HepG2 (cell line): ENCODE data around the gene UBE2R2. TPM values are rescaled to one million over a fixed set of nuclear protein-coding genes. Genes with fewer than 3 reads are reported as not detected.
A peak's percentile ranks its signal among the peaks of the same experiment; 100 is the strongest.

Source experiments
- ATAC-seq: fragments of 200-7000 bp; cut with Tn5 transposase; 3 replicates; pipeline ENCODE4 v1.9.1; 2020; ENCODE audit warnings: mild to moderate bottlenecking, moderate library complexity
- BruUV-seq: library from RNA; stranded (reverse); fragments of 400-500 nt; replicated peaks from 2 replicates; lab custom pipeline; 2021; lab: Mats Ljungman, UMichigan
- CTCF ChIA-PET: fragments of 300-600 bp; formaldehyde crosslinking; extraction: SDS; loops from one replicate; lab custom pipeline; 2021; ENCODE audit warnings: low total read pairs, inconsistent platforms, low intra/inter-chr PET ratio; lab: Yijun Ruan, JAX
- POLR2A ChIA-PET: fragments of 350-600 bp; sonication (Branson Sonifier 250); formaldehyde crosslinking; loops from one replicate; lab custom pipeline; 2020; ENCODE audit warnings: antibody characterized with exemption, inconsistent platforms; lab: Yijun Ruan, JAX
- DNase-seq: peaks from one replicate; pipeline ENCODE4 v3.0.0-alpha.2; 2015; ENCODE audit warnings: low spot score
- FAIRE-seq: peaks from 3 replicates; lab custom pipeline; 2011; peaks lifted over from hg19 to GRCh38; lab: Jason Lieb, UNC
- H2AFZ ChIP-seq: one replicate; pipeline ENCODE4 v1.6.1; 2011; ENCODE audit warnings: low read length, inconsistent platforms
- H3K27ac ChIP-seq: fragments of 300-600 bp; 3 replicates; pipeline ENCODE4 v1.8.0; 2011; ENCODE audit warnings: mixed run types, mild to moderate bottlenecking, mixed read lengths, low read length, inconsistent platforms; ENCODE audit not compliant: insufficient read depth; ENCODE audit errors: extremely low read length
- H3K27me3 ChIP-seq, 2 experiments: fragments of 200-600 bp in 1 of 2; 2 replicates in 1 of 2; 3 replicates in 1 of 2; pipeline versions ENCODE4 v1.6.0 to v1.8.0; 2011; ENCODE audit warnings: low read length in 2 of 2, mild to moderate bottlenecking in 2 of 2, moderate library complexity in 2 of 2, inconsistent platforms in 1 of 2; ENCODE audit not compliant: insufficient read depth in 2 of 2, control insufficient read depth in 1 of 2
- H3K36me3 ChIP-seq, 2 experiments: fragments of 200-600 bp in 1 of 2; replicated peaks in 1 of 2; 2 replicates in 1 of 2; 3 replicates in 1 of 2; pipeline versions ENCODE4 v1.5.1 to v1.8.0; 2011; ENCODE audit warnings: low read length in 2 of 2, inconsistent platforms in 1 of 2; ENCODE audit not compliant: insufficient read depth in 2 of 2, control insufficient read depth in 1 of 2
- H3K4me1 ChIP-seq: 2 replicates; pipeline ENCODE4 v1.5.1; 2012; ENCODE audit warnings: low read length, inconsistent platforms; ENCODE audit not compliant: insufficient read depth
- H3K4me2 ChIP-seq: 2 replicates; pipeline ENCODE4 v1.6.0; 2011; ENCODE audit warnings: low read depth, low read length, inconsistent platforms
- H3K4me3 ChIP-seq, 3 experiments: fragments of 200-600 bp in 1 of 3; sonication (generic), shearing (Covaris generic) in 1 of 3; replicated peaks in 1 of 3; 2 replicates each; pipeline ENCODE4 v1.5.1; 2011 to 2016; ENCODE audit warnings: low read length in 3 of 3, inconsistent platforms in 2 of 3, low read depth in 2 of 3, mild to moderate bottlenecking in 2 of 3, control low read depth in 1 of 3, mixed read lengths in 1 of 3; ENCODE audit not compliant: insufficient read depth in 1 of 3
- H3K79me2 ChIP-seq: one replicate; pipeline ENCODE4 v1.6.1; 2011; ENCODE audit warnings: low read length, inconsistent platforms; ENCODE audit not compliant: insufficient read depth
- H3K9ac ChIP-seq: 2 replicates; pipeline ENCODE4 v1.6.0; 2011; ENCODE audit warnings: mild to moderate bottlenecking, low read depth, low read length, inconsistent platforms; ENCODE audit not compliant: insufficient read depth
- H3K9me3 ChIP-seq: 2 replicates; pipeline ENCODE4 v1.5.1; 2012; ENCODE audit warnings: mild to moderate bottlenecking, low read length
- H4K20me1 ChIP-seq: 2 replicates; pipeline ENCODE4 v1.6.0; 2011; ENCODE audit warnings: inconsistent platforms, mild to moderate bottlenecking, low read length, moderate library complexity; ENCODE audit not compliant: insufficient read depth
- BORCS8-MEF2B ChIP-seq: sonication (generic); formaldehyde crosslinking; IDR thresholded peaks from 2 replicates; pipeline ENCODE4 v1.8.0; 2022; ENCODE audit warnings: mild to moderate bottlenecking, missing genetic modification reagents
- FOXO1 ChIP-seq: sonication (generic); formaldehyde crosslinking; IDR thresholded peaks from 2 replicates; pipeline ENCODE4 v1.4.0; 2020; ENCODE audit warnings: missing genetic modification reagents
- MIER2 ChIP-seq: IDR thresholded peaks from 2 replicates; pipeline ENCODE4 v1.6.1; 2016; ENCODE audit warnings: missing biosample characterization, missing genetic modification reagents
- PAWR ChIP-seq: sonication (generic); formaldehyde crosslinking; IDR thresholded peaks from 2 replicates; pipeline ENCODE4 v1.4.0; 2020; ENCODE audit warnings: missing genetic modification reagents, mild to moderate bottlenecking, borderline replicate concordance
- REL ChIP-seq: sonication (generic); formaldehyde crosslinking; conservative IDR thresholded peaks from 2 replicates; pipeline ENCODE4 v1.8.0; 2022; ENCODE audit warnings: mild to moderate bottlenecking, missing genetic modification reagents, moderate library complexity
- SOX5 ChIP-seq: IDR thresholded peaks from 2 replicates; pipeline ENCODE4 v1.6.1; 2016; ENCODE audit warnings: borderline replicate concordance
- ZBTB38 ChIP-seq: sonication (generic); formaldehyde crosslinking; IDR thresholded peaks from 2 replicates; pipeline ENCODE4 v1.5.1; 2020; ENCODE audit warnings: mild to moderate bottlenecking, missing genetic modification reagents
- ZFYVE20 ChIP-seq: sonication (generic); formaldehyde crosslinking; IDR thresholded peaks from 2 replicates; pipeline ENCODE4 v1.8.0; 2023; ENCODE audit warnings: low read depth, mild to moderate bottlenecking, moderate library complexity, missing genetic modification reagents, borderline replicate concordance
- ZMYM3 ChIP-seq: sonication (generic); formaldehyde crosslinking; IDR thresholded peaks from 2 replicates; pipeline ENCODE4 v1.5.1; 2020; ENCODE audit warnings: mild to moderate bottlenecking, missing genetic modification reagents
- ZNF460 ChIP-seq: sonication (generic); formaldehyde crosslinking; IDR thresholded peaks from 2 replicates; pipeline ENCODE4 v1.5.1; 2020; ENCODE audit warnings: missing genetic modification reagents, mild to moderate bottlenecking, borderline replicate concordance
- ZNF614 ChIP-seq: IDR thresholded peaks from 2 replicates; pipeline ENCODE4 v1.6.1; 2018; ENCODE audit warnings: missing biosample characterization, missing genetic modification reagents, inconsistent platforms, borderline replicate concordance
- ZNF766 ChIP-seq: sonication (generic); formaldehyde crosslinking; IDR thresholded peaks from 2 replicates; pipeline ENCODE4 v1.5.0; 2020; ENCODE audit warnings: missing genetic modification reagents, borderline replicate concordance
- ZNF891 ChIP-seq: sonication (generic); formaldehyde crosslinking; IDR thresholded peaks from 2 replicates; pipeline ENCODE4 v1.5.0; 2020; ENCODE audit warnings: mild to moderate bottlenecking, missing genetic modification reagents
- WGBS: methylation state at CpG from one replicate; pipeline ENCODE4 v1.1.6; 2017; ENCODE audit warnings: low lambda C conversion rate; 5-methylcytosine and 5-hydroxymethylcytosine counted together
- in situ Hi-C: cut with HindIII; loops from 2 replicates; pipeline ENCODE4 v1.10.0; 2017; ENCODE audit warnings: low pct_unique_long_range_greater_than_20kb; ENCODE audit not compliant: extremely low pct_ligation_motif_present
- intact Hi-C: fragments of 100-400 bp; cut with micrococcal nuclease; formaldehyde crosslinking; loops from one replicate; pipeline ENCODE4 v1.10.0; 2022; ENCODE audit not compliant: unreplicated experiment
- polyA plus RNA-seq, 8 experiments: library from polyadenylated mRNA; depleted of rRNA in 3 of 8; stranded (reverse) in 7 of 8; unstranded in 1 of 8; fragments of >200 nt; fragmentation: Illumina TruSeq in 4 of 8; extraction: Trizol in 4 of 8; gene quantifications; 2 replicates each; pipeline versions ENCODE4 v1.2.1 to v1.2.3, GENCODE V29; 2011 to 2016; ENCODE audit warnings: low read depth in 4 of 8, missing spikeins in 1 of 8, mixed read lengths in 1 of 8; ENCODE audit not compliant: insufficient read depth in 1 of 8
- total RNA-seq, 5 experiments: library from RNA; depleted of rRNA; stranded (reverse); fragments of >200 nt; fragmentation: Illumina TruSeq; extraction: Trizol; gene quantifications; 2 replicates each; pipeline ENCODE4 v1.2.3, GENCODE V29; 2016; ENCODE audit warnings: low read depth in 1 of 5
- TF ChIP-seq, protein P1 (sequence below): sonication (generic); formaldehyde crosslinking; IDR thresholded peaks from 2 replicates; pipeline ENCODE4 v1.4.0; 2020; ENCODE audit warnings: missing genetic modification reagents

UBE2R2 gene
- total and polyA plus RNA-seq, 2 of the 13 experiments (the other 11 are each of a cell fraction or from before 2014, with no cell fraction given), result 14.8 to 20.9 TPM

DNA sequence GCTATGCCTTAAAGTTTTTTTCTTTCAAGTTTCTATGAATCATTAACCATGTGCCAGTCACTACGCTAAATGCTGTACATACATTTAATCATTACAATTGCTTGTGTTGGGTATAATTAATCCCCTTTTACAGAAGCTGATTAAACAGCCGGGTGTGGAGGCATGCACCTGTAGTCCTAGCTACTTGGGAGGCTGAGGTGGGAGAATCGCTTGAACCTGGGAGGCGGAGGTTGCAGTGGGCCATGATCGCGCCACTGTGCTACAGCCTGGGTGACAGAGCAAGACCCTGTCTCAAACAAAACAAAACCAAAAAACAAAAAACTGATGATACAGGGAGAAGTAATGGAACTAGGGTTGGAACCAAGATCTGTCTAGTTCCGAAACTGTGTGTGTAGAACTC lies 1.2 kb upstream of the UBE2R2 start:
- peak overlapping the region; percentile 92 for H3K9ac ChIP-seq

DNA sequence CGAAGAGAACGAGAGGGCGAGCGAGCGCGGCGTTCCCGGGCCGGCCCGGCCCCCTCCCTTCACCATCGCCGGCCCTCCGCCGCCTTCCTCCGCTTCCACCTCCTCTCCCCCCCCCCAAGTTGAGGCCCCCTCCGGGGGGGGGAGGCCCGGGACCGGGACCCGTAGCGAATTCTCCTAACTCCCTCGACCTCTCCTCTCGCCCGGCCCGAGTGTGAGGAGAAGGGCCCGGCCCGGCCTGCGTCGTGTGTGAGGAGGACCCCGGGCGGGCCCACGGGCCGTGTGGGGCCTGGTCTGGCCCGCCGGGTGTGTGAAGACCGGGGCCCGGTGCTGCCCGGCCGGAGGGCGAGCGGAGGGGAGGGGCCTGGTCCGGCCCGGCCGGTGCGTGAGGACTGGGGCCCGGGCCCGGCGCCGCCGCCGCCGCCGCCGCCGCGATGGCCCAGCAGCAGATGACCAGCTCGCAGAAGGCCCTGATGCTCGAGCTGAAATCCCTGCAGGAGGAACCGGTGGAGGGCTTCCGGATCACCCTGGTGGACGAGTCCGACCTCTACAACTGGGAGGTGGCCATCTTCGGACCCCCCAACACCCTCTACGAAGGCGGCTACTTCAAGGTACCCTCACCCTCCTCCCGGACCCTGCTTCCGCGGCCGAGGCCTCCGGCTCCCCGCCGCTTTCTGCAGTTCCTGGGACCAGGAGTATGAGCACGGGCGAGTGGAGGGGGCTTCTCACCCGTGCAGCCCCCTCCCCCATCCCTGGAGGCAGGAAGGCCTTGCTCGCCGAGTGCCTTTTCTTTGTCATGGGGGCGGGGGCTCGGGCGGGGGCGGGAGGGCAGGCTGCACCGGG lies 587 bp downstream of the UBE2R2 start:
- peaks cover 51% of the 10 kb centered on the region for H3K79me2 ChIP-seq
- no peak overlapping the region for H2AFZ ChIP-seq
- peak; percentile 64 for DNase-seq
- ChIA-PET POLR2A (interaction anchor here (0.7 to 1.2 kb wide), 4 partner anchors 17 to 256 kb away, joined by 3 to 5 read pairs (median 4); no protein-coding TSS in a partner anchor), CTCF (no interaction called here)
- no peak for FAIRE-seq
- no peaks in the 10 kb centered on the region for H3K36me3 ChIP-seq
- under 1% methylated on average over 27 of the region's 81 CpGs for WGBS
- intact Hi-C loops (no loop called here), in situ Hi-C loops (loop anchor here (5.0 kb wide), 1 partner anchor 35 kb away; no protein-coding TSS in a partner anchor)
- H3K4me2 ChIP-seq, result peak overlapping the region; percentile 92
- peak overlapping the region; percentile 69 to 93 (median 77) for H3K4me3 ChIP-seq
- BruUV-seq, result no TSS peak
- H3K9ac ChIP-seq, result peak overlapping the region; percentile 92
- H3K27ac ChIP-seq, result peak overlapping the region; percentile 93
- H3K27me3 ChIP-seq, result no peaks in the 10 kb centered on the region; a peak in 1 of 5 replicates
- H3K4me1 ChIP-seq, result peaks cover 58% of the 10 kb centered on the region
- peak; percentile 70 for ATAC-seq
- peaks cover 29% of the 10 kb centered on the region for H4K20me1 ChIP-seq
- no peaks in the 10 kb centered on the region for H3K9me3 ChIP-seq
- TF ChIP-seq ZFYVE20 (CRISPR knock-in tag) (no peak), MIER2 (CRISPR knock-in tag) (no peak), REL (CRISPR knock-in tag) (0 out of 2 replicates have a peak, but pooled peaks have one; percentile 56), ZNF891 (peak; percentile 68; the same call in 1 of the 2 replicates)
- TF ChIP-seq, protein P1, sequence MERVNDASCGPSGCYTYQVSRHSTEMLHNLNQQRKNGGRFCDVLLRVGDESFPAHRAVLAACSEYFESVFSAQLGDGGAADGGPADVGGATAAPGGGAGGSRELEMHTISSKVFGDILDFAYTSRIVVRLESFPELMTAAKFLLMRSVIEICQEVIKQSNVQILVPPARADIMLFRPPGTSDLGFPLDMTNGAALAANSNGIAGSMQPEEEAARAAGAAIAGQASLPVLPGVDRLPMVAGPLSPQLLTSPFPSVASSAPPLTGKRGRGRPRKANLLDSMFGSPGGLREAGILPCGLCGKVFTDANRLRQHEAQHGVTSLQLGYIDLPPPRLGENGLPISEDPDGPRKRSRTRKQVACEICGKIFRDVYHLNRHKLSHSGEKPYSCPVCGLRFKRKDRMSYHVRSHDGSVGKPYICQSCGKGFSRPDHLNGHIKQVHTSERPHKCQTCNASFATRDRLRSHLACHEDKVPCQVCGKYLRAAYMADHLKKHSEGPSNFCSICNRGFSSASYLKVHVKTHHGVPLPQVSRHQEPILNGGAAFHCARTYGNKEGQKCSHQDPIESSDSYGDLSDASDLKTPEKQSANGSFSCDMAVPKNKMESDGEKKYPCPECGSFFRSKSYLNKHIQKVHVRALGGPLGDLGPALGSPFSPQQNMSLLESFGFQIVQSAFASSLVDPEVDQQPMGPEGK (CRISPR knock-in tag), result peak; percentile 81

More for the DNA sequence above, 1.2 kb upstream of the UBE2R2 start:
- H3K27ac ChIP-seq, result peak overlapping the region; percentile 93
- H3K4me2 ChIP-seq, result peak overlapping the region; percentile 88
- ATAC-seq (no peak), FAIRE-seq (no peak), DNase-seq (no peak)
- no peaks in the 10 kb centered on the region for H3K36me3 ChIP-seq
- H4K20me1 ChIP-seq, result peaks cover 22% of the 10 kb centered on the region
- no peak for TF ChIP-seq BORCS8-MEF2B (CRISPR knock-in tag)
- TF ChIP-seq ZNF614 (CRISPR knock-in tag), result no peak
- no peak for TF ChIP-seq PAWR (CRISPR knock-in tag)
- TF ChIP-seq FOXO1 (CRISPR knock-in tag), result no peak
- no peak for TF ChIP-seq SOX5
- peak; percentile 21; the same call in 1 of the 2 replicates for TF ChIP-seq ZMYM3 (CRISPR knock-in tag)
- peak; percentile 87 for TF ChIP-seq ZNF460
- peak; percentile 84 for TF ChIP-seq ZBTB38
- TF ChIP-seq ZNF766 (CRISPR knock-in tag), result no peak
- peaks cover 34% of the 10 kb centered on the region for H3K79me2 ChIP-seq
- intact Hi-C loops, result no loop called here
- H2AFZ ChIP-seq, result no peak overlapping the region
- CTCF ChIA-PET, result no interaction called here
- WGBS, result 78% methylated on average over 7 of the region's 7 CpGs
- H3K4me1 ChIP-seq, result peaks cover 50% of the 10 kb centered on the region
- H3K27me3 ChIP-seq, result no peaks in the 10 kb centered on the region; a peak in 1 of 5 replicates
- in situ Hi-C loops, result loop anchor here (5.0 kb wide), 1 partner anchor 37 kb away; no protein-coding TSS in a partner anchor
- H3K4me3 ChIP-seq, result peak overlapping the region in 2 of 3 experiments; percentile 69 to 93; a peak in 3 of 6 replicates
- POLR2A ChIA-PET, result interaction anchor here (0.6 to 1.5 kb wide), 4 partner anchors 8 to 618 kb away, joined by 3 to 4 read pairs (median 4); no protein-coding TSS in a partner anchor
- H3K9me3 ChIP-seq, result no peaks in the 10 kb centered on the region
- BruUV-seq, result no TSS peak
